ENCODE results near the gene NCOA7.

Gene NCOA7

GRCh38 chr6:125886021-125886420 is 95.3 kb downstream of the NCOA7 start:
- no peak for DNase-seq (ENCODE audit: low read depth in 1 of 2, low spot score in 1 of 2)

GRCh38 chr6:125886914-125887313 is 96.2 kb downstream of the NCOA7 start:
- TF ChIP-seq CTCF (IDR thresholded peaks at IDR 0.05; ENCODE audit: insufficient read depth, low read length) = no peak
- no peak for TF ChIP-seq GABPA (IDR thresholded peaks at IDR 0.05; ENCODE audit: low read depth)
- TF ChIP-seq REST (IDR thresholded peaks at IDR 0.05; ENCODE audit: insufficient replicate concordance, low read depth) = no peak
- TF ChIP-seq SPI1 (IDR thresholded peaks at IDR 0.05; ENCODE audit: borderline replicate concordance, low read depth) = no peak
- TF ChIP-seq POLR2AphosphoS5 (IDR thresholded peaks at IDR 0.05; ENCODE audit: low read depth) = no peak
- H3K4me3 ChIP-seq (replicated peaks; ENCODE audit: insufficient read depth, low read length) = no peak overlapping the region
- no peak overlapping the region for H3K27ac ChIP-seq (replicated peaks)
- DNase-seq (ENCODE audit: low read depth in 1 of 2, low spot score in 1 of 2) = no peak
- no peaks in the 10 kb centered on the region for H3K27me3 ChIP-seq (ENCODE audit: insufficient read depth, poor library complexity, severe bottlenecking)

More at GRCh38 chr6:125886021-125886420, 95.3 kb downstream of the NCOA7 start:
- Histone ChIP-seq H3K4me3 (replicated peaks; ENCODE audit: insufficient read depth, low read length) (no peak overlapping the region), H3K27me3 (ENCODE audit: insufficient read depth, poor library complexity, severe bottlenecking) (no peaks in the 10 kb centered on the region), H3K27ac (replicated peaks) (no peak overlapping the region)
- TF ChIP-seq GABPA (IDR thresholded peaks at IDR 0.05; ENCODE audit: low read depth) (no peak), REST (IDR thresholded peaks at IDR 0.05; ENCODE audit: insufficient replicate concordance, low read depth) (no peak), CTCF (IDR thresholded peaks at IDR 0.05; ENCODE audit: insufficient read depth, low read length) (no peak), SPI1 (IDR thresholded peaks at IDR 0.05; ENCODE audit: borderline replicate concordance, low read depth) (no peak), POLR2AphosphoS5 (IDR thresholded peaks at IDR 0.05; ENCODE audit: low read depth) (no peak)

GRCh38 chr6:125887372-125887771 is 96.6 kb downstream of the NCOA7 start:
- TF ChIP-seq GABPA (IDR thresholded peaks at IDR 0.05; ENCODE audit: low read depth) = no peak
- TF ChIP-seq REST (IDR thresholded peaks at IDR 0.05; ENCODE audit: insufficient replicate concordance, low read depth) = no peak
- TF ChIP-seq POLR2AphosphoS5 (IDR thresholded peaks at IDR 0.05; ENCODE audit: low read depth) = no peak
- TF ChIP-seq CTCF (IDR thresholded peaks at IDR 0.05; ENCODE audit: insufficient read depth, low read length) = no peak
- TF ChIP-seq SPI1 (IDR thresholded peaks at IDR 0.05; ENCODE audit: borderline replicate concordance, low read depth) = no peak

More at GRCh38 chr6:125887372-125887771, 96.6 kb downstream of the NCOA7 start:
- no peak for DNase-seq (ENCODE audit: low read depth in 1 of 2, low spot score in 1 of 2)
- no peak overlapping the region for H3K27ac ChIP-seq (replicated peaks)
- no peaks in the 10 kb centered on the region for H3K27me3 ChIP-seq (ENCODE audit: insufficient read depth, poor library complexity, severe bottlenecking)
- H3K4me3 ChIP-seq (replicated peaks; ENCODE audit: insufficient read depth, low read length) = no peak overlapping the region

Measured in HL-60 (cell line).